Vagina (tissue), 2 donors: Measurements from ENCODE around the gene OR10V1. TPM values are rescaled to one million over a fixed set of nuclear protein-coding genes. Genes with fewer than 3 reads are reported as not detected.

Experiments
- DNase-seq, 2 donors: peaks; one replicate each; pipeline ENCODE4 v3.0.0-alpha.2; 2017; ENCODE audit errors: extremely low spot score in 2 of 2
- H3K27ac ChIP-seq: fragments of 200-600 bp; sonication (generic); one replicate; pipeline ENCODE4 v1.5.1; 2019
- H3K27me3 ChIP-seq: fragments of 200-600 bp; sonication (generic); one replicate; pipeline ENCODE4 v1.5.1; 2019
- H3K36me3 ChIP-seq, 2 donors: fragments of 200-600 bp; sonication (generic); one replicate each; pipeline ENCODE4 v1.5.1; 2017 to 2019
- H3K4me1 ChIP-seq: fragments of 200-600 bp; sonication (generic); one replicate; pipeline ENCODE4 v1.5.1; 2019
- H3K4me3 ChIP-seq, 2 donors: fragments of 200-600 bp; sonication (generic); 1 replicate in 1 of 2; 2 replicates in 1 of 2; pipeline ENCODE4 v1.5.1; 2016 to 2019
- H3K9me3 ChIP-seq: fragments of 200-600 bp; sonication (generic); one replicate; pipeline ENCODE4 v1.5.1; 2019
- CTCF ChIP-seq, 3 experiments: fragments of 450-650 bp in 2 of 3; fragments of 200-600 bp in 1 of 3; sonication (generic) in 1 of 3; IDR thresholded peaks; one replicate each; pipeline ENCODE4 v1.5.1; 2017 to 2019; ENCODE audit warnings: antibody characterized with exemption in 3 of 3, mild to moderate bottlenecking in 2 of 3, moderate library complexity in 2 of 3
- POLR2A ChIP-seq, 2 donors: fragments of 450-650 bp; IDR thresholded peaks; one replicate each; pipeline ENCODE4 v1.6.1; 2017; ENCODE audit warnings: antibody characterized with exemption in 2 of 2, mild to moderate bottlenecking in 2 of 2, moderate library complexity in 2 of 2
- POLR2AphosphoS5 ChIP-seq, 2 donors: sonication (generic); formaldehyde crosslinking; IDR thresholded peaks; one replicate each; pipeline ENCODE4 v1.9.0; 2017; ENCODE audit warnings: antibody characterized with exemption in 2 of 2, mild to moderate bottlenecking in 2 of 2, low read depth in 1 of 2; ENCODE audit not compliant: insufficient read depth in 1 of 2
- intact Hi-C: fragments of 100-400 bp; cut with DNase I; formaldehyde crosslinking; loops from one replicate; pipeline ENCODE4 v1.15.1; 2023
- total RNA-seq: library from RNA; depleted of rRNA; stranded (reverse); fragments of >200 nt; gene quantifications from one replicate; pipeline ENCODE4 v1.2.3, GENCODE V29; 2016

The OR10V1 gene
- total RNA-seq: not detected

- H3K36me3 ChIP-seq: no peaks in the 10 kb centered on the region
- DNase-seq: no peak
- no peak within 1 kb of the TSS for H3K4me3 ChIP-seq
- intact Hi-C loops: no loop called here
- no peaks in the 10 kb centered on the region for H3K4me1 ChIP-seq
- no peaks in the 10 kb centered on the region for H3K27me3 ChIP-seq
- no peaks in the 10 kb centered on the region for H3K9me3 ChIP-seq
- TF ChIP-seq POLR2A (IDR thresholded peaks at IDR 0.05): no peak
- TF ChIP-seq POLR2AphosphoS5 (IDR thresholded peaks at IDR 0.05; ENCODE audit: insufficient read depth in 1 of 2, low read depth in 1 of 2): no peak
- no peak for TF ChIP-seq CTCF (IDR thresholded peaks at IDR 0.05)
- H3K27ac ChIP-seq: no peak within 1 kb of the TSS
Measured at GRCh38 chr11:59713745-59714144, at the start of gene OR10V1. Gene OR10V1, minus strand, starts transcription at chr11:59713845. Its CDS starts 0 bp downstream, at chr11:59713845.

DNA sequence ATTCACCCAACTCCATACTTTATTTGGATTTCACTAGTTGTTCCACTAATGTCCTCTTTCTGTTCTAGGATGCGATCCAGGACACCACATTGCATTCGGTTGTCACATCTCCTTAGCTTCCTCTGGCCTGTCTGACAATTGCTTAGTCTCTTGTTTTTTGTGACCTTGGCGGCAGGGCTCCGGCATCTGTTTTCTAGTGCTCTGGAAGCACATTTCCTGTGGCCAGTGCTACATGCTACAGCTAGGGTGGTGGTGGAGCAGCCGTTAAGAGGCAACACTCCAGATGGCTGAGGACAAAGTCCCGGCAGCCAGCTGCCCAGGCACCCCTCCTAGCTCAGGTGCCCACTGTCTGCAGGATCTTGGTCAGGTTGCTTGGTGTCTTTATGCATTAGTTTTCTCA lies 48.3 kb upstream of the OR10V1 start:
- Histone ChIP-seq H3K4me3 (no peak overlapping the region), H3K27ac (no peak overlapping the region), H3K9me3 (no peaks in the 10 kb centered on the region), H3K36me3 (no peaks in the 10 kb centered on the region), H3K27me3 (no peaks in the 10 kb centered on the region), H3K4me1 (peaks cover 27% of the 10 kb centered on the region)
- TF ChIP-seq POLR2AphosphoS5 (IDR thresholded peaks at IDR 0.05; ENCODE audit: insufficient read depth in 1 of 2, low read depth in 1 of 2) (no peak), CTCF (IDR thresholded peaks at IDR 0.05) (no peak)
- intact Hi-C loops: no loop called here
- no peak for DNase-seq

DNA sequence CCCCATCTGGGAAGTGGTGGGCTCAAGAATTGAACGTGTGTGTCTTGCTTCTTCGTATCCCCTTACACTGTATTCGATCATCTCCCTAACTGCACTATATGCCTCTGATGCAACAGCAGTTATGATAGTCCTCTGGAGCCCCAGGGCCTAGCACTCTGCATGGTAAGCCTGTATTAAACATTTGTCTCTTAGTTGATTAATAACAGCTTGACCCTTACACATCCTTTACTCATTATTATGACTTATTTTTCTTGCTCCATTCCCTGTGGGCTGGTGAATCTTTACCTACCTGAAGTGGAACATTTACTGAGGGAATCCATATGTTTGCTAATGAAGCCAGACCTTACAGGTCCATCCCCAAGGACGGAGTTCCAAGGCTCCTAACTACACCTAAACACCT lies 47.1 kb upstream of the OR10V1 start:
- intact Hi-C loops: no loop called here
- H3K27me3 ChIP-seq: no peaks in the 10 kb centered on the region
- H3K27ac ChIP-seq: no peak overlapping the region
- no peaks in the 10 kb centered on the region for H3K9me3 ChIP-seq
- no peaks in the 10 kb centered on the region for H3K36me3 ChIP-seq
- H3K4me1 ChIP-seq: peaks cover 31% of the 10 kb centered on the region
- no peak overlapping the region for H3K4me3 ChIP-seq
- no peak for DNase-seq
- TF ChIP-seq POLR2AphosphoS5 (IDR thresholded peaks at IDR 0.05; ENCODE audit: insufficient read depth in 1 of 2, low read depth in 1 of 2): no peak

DNA sequence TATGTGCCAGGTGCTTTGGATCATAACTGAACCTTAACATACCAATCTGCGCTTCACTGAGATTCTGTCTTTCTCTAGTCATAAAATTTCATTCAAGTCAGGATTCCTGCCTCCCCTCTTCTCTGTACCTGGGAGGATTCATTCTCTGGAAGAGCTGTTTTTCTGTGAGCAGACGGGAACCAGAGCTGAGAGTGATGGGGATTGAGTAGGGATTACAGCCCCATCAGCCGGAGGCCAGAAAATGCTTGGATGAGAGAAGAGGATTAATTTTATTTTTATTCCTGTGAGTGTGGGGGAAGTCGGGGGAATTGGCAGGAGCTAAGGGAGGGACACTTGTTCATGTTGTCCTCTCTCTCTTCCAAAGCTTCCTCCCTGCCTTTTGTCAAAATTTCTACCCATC lies 46.3 kb upstream of the OR10V1 start:
- Histone ChIP-seq H3K36me3 (no peaks in the 10 kb centered on the region), H3K4me3 (no peak overlapping the region), H3K9me3 (no peaks in the 10 kb centered on the region), H3K27ac (no peak overlapping the region), H3K4me1 (peaks cover 28% of the 10 kb centered on the region), H3K27me3 (no peaks in the 10 kb centered on the region)
- DNase-seq: no peak
- intact Hi-C loops: no loop called here
- TF ChIP-seq POLR2AphosphoS5 (IDR thresholded peaks at IDR 0.05; ENCODE audit: insufficient read depth in 1 of 2, low read depth in 1 of 2): no peak
- TF ChIP-seq POLR2A (IDR thresholded peaks at IDR 0.05): no peak
- no peak for TF ChIP-seq CTCF (IDR thresholded peaks at IDR 0.05)

GRCh38 chr11:59758401-59759037 lies 44.9 kb upstream of the OR10V1 start:
- no peak for DNase-seq
- no peaks in the 10 kb centered on the region for H3K36me3 ChIP-seq
- intact Hi-C loops: no loop called here
- no peak overlapping the region for H3K4me3 ChIP-seq
- H3K27me3 ChIP-seq: no peaks in the 10 kb centered on the region
- H3K27ac ChIP-seq: no peak overlapping the region
- H3K4me1 ChIP-seq: peaks cover 28% of the 10 kb centered on the region
- H3K9me3 ChIP-seq: no peaks in the 10 kb centered on the region
- TF ChIP-seq POLR2A (IDR thresholded peaks at IDR 0.05): no peak
- TF ChIP-seq POLR2AphosphoS5 (IDR thresholded peaks at IDR 0.05; ENCODE audit: insufficient read depth in 1 of 2, low read depth in 1 of 2): no peak
- TF ChIP-seq CTCF (IDR thresholded peaks at IDR 0.05): no peak
